ENCODE data around the gene RBBP8NL.

The RBBP8NL gene

DNA sequence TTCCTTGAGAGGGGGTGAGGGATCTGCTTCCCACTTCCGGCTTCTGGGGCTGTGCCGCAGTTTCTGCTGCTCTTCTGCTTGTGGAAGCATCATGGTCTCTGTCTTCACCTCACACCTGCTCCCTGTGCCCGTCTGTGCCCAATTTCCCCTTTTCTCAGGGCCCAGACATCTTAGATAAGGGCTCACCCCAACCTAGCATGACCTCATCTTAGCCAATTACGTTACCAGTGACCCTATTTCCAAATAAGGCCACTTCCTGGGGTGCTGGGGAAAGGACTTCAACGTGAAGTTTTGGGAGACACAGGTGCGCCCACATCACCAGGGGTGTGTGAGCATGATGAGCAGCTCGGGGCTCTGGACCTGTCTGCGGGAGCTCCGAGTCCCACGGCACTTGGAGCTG is 20.7 kb upstream of the RBBP8NL start:
- no peaks in the 10 kb centered on the region for H3K9me3 ChIP-seq (ENCODE audit: control insufficient read depth, low read length)
- H3K4me3 ChIP-seq (ENCODE audit: low read length), result no peak overlapping the region
- H3K27me3 ChIP-seq (ENCODE audit: control insufficient read depth, insufficient read depth, low read length), result peaks cover 19% of the 10 kb centered on the region
- no peaks in the 10 kb centered on the region for H3K36me3 ChIP-seq (ENCODE audit: control insufficient read depth, insufficient read depth, low read length)
- H3K4me1 ChIP-seq (ENCODE audit: control insufficient read depth, insufficient read depth, low read length), result peaks cover 5% of the 10 kb centered on the region
- no peak overlapping the region for H3K9ac ChIP-seq (ENCODE audit: low read length)

DNA sequence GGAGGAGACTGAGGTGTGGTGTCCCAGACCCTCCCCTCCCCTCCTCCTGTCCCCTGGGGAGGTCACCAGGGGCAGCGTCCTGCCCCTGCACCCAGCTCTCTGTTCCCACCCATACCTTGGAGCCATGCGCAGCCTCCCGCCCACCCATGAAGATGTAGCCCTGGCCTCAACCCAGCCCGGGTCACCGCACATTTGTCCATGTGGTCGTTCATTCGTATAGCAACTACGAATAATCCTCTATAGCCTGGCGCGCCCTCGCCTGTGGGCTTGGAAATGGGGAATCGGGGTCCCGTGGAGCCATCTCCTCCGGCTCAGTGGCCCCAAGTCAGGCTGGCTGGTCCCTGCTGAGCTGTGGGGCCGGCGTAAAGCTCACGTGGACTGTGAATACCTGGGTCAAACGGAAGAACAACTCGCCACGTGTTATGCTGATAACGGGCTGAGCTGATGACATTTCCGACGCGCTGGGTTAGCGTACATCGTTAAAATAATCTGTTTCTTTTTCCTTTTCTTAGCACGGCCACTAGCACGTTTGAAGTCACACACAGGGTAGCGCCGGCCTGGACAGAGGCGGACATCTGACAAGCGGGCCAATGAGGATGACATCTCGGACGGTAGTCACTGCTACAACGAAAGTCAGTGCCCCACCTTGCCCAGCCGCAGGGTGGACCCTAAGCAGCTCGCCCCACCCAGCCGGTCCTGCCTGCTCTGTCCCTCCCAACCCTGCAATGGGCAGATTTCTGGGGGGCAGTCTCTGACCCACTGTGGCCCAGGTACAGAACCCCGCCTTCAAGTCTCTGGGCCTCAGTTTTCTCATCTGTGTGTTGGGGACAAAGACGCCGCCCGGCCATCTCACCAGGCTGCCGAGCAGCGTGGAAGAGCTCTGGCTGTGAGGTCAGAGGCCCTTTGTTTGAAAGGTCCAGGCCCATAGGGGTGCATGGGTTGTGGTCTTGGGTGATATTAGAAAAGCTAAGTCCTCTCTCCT is 19.8 kb upstream of the RBBP8NL start:
- H3K27me3 ChIP-seq (ENCODE audit: control insufficient read depth, insufficient read depth, low read length), result peaks cover 10% of the 10 kb centered on the region
- no peaks in the 10 kb centered on the region for H3K4me1 ChIP-seq (ENCODE audit: control insufficient read depth, insufficient read depth, low read length)
- H3K9me3 ChIP-seq (ENCODE audit: control insufficient read depth, low read length), result no peaks in the 10 kb centered on the region
- H3K4me3 ChIP-seq (ENCODE audit: low read length), result no peak overlapping the region
- no peak overlapping the region for H3K9ac ChIP-seq (ENCODE audit: low read length)
- no peaks in the 10 kb centered on the region for H3K36me3 ChIP-seq (ENCODE audit: control insufficient read depth, insufficient read depth, low read length)

DNA sequence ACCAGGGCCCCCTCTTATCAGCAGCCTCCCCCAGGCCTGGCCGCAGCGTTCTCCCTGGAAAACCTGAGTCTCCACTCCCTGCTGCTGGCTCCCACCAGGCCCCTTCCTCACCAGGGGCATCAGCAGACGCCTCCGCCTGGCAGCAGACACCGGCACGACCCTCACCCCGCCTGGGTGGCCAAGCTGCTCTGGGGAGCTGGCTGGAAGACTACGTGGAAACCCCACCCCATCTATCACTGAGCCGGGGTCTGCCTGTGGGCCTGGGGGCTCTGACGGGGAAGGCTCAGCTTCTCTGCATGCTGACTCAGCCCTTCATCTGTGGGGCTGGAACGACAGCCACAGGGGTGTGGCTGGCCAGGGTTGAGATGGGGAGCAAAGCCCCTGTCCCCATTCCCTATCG is 19.1 kb upstream of the RBBP8NL start:
- Histone ChIP-seq H3K36me3 (ENCODE audit: control insufficient read depth, insufficient read depth, low read length) (no peaks in the 10 kb centered on the region), H3K27me3 (ENCODE audit: control insufficient read depth, insufficient read depth, low read length) (peaks cover 7% of the 10 kb centered on the region), H3K9me3 (ENCODE audit: control insufficient read depth, low read length) (no peaks in the 10 kb centered on the region), H3K9ac (ENCODE audit: low read length) (no peak overlapping the region), H3K4me3 (ENCODE audit: low read length) (no peak overlapping the region), H3K4me1 (ENCODE audit: control insufficient read depth, insufficient read depth, low read length) (no peaks in the 10 kb centered on the region)

DNA sequence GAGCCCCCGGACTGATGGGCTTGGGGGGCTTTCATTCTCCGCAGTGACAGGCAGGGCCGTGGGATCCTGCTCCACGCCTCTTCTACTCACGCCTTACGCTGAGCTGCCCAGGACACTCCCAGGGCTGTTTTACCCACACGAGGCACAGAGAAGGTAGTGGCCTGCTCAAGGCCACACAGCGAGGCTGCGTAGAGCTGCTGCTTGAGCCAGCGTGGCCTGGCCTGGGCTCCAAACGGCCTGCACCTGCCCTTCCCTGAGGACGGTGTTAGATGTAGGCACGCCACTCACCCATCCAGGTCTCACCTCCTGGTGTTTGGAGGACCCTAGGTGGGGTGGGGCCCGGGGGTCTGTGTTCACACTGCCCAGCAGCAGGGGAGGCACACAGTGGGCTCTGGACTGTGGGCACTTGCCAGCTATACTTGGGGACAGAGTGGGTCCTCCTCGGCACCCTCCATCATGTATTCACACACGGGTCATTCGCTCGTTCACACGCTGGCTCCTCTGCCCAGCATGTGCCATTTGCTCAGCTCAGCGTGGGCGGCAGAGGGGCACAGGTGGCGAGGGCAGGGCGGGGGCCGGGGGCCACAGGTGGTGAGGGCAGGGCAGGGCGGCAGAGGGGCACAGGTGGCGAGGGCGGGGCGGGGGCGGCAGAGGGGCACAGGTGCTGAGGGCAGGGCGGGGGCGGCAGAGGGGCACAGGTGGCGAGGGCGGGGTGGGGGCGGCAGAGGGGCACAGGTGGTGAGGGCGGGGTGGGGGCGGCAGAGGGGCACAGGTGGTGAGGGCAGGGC is 18.4 kb upstream of the RBBP8NL start:
- Histone ChIP-seq H3K27me3 (ENCODE audit: control insufficient read depth, insufficient read depth, low read length) (peaks cover 7% of the 10 kb centered on the region), H3K9ac (ENCODE audit: low read length) (no peak overlapping the region), H3K4me1 (ENCODE audit: control insufficient read depth, insufficient read depth, low read length) (no peaks in the 10 kb centered on the region), H3K36me3 (ENCODE audit: control insufficient read depth, insufficient read depth, low read length) (no peaks in the 10 kb centered on the region), H3K4me3 (ENCODE audit: low read length) (no peak overlapping the region), H3K9me3 (ENCODE audit: control insufficient read depth, low read length) (no peaks in the 10 kb centered on the region)

DNA sequence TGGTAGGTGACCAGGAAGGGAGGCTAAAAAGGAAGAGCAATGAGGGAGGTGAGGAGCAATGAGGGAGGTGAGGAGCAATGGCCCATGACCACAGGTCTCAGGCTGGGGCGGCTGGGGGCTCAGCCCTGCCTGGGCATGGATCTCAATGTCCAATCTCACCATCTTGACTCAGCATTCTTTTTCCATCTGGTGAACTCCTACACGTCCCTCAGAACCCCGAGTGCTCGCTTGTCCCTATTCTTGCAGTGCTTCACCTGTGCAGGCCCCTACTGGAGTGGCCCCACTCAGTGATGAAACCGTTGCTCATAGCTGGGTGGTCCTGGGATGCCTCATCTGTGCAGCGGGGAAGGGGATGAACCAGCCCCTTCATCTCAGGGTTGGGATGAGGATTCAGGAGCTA is 16.9 kb upstream of the RBBP8NL start:
- H3K27me3 ChIP-seq (ENCODE audit: control insufficient read depth, insufficient read depth, low read length), result peaks cover 3% of the 10 kb centered on the region
- H3K9ac ChIP-seq (ENCODE audit: low read length), result no peak overlapping the region
- H3K36me3 ChIP-seq (ENCODE audit: control insufficient read depth, insufficient read depth, low read length), result no peaks in the 10 kb centered on the region
- no peak overlapping the region for H3K4me3 ChIP-seq (ENCODE audit: low read length)
- no peaks in the 10 kb centered on the region for H3K9me3 ChIP-seq (ENCODE audit: control insufficient read depth, low read length)
- H3K4me1 ChIP-seq (ENCODE audit: control insufficient read depth, insufficient read depth, low read length), result no peaks in the 10 kb centered on the region

DNA sequence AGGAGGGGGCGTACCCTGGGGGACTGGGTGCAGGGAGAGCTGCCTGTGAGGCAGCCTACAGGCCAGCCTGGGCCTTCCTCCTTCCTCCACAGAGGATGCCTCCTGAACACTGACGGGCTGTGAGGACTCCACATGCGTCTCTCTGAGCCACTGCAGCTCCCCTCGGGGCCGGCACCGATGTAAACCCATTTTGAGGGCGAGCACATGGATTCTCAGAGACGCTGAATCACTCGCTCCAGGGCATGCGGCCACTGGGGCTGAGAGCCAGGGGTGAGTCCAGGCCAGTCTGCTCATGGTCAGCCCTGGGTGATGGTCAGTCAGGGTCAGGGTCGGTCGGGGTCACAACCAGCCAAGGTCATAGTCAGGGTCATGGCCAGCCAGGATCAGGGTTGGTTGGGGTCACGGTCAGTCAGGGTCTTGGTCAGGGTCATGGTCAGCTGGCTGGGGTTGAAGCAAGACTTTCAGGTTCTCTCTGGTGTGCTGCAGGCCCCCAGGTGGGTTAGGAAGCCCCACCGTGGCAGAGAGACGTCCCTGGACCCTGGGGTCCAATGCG is 14.7 kb upstream of the RBBP8NL start:
- Histone ChIP-seq H3K27me3 (ENCODE audit: control insufficient read depth, insufficient read depth, low read length) (no peaks in the 10 kb centered on the region), H3K4me3 (ENCODE audit: low read length) (no peak overlapping the region), H3K4me1 (ENCODE audit: control insufficient read depth, insufficient read depth, low read length) (no peaks in the 10 kb centered on the region), H3K9ac (ENCODE audit: low read length) (no peak overlapping the region), H3K9me3 (ENCODE audit: control insufficient read depth, low read length) (no peaks in the 10 kb centered on the region), H3K36me3 (ENCODE audit: control insufficient read depth, insufficient read depth, low read length) (no peaks in the 10 kb centered on the region)

DNA sequence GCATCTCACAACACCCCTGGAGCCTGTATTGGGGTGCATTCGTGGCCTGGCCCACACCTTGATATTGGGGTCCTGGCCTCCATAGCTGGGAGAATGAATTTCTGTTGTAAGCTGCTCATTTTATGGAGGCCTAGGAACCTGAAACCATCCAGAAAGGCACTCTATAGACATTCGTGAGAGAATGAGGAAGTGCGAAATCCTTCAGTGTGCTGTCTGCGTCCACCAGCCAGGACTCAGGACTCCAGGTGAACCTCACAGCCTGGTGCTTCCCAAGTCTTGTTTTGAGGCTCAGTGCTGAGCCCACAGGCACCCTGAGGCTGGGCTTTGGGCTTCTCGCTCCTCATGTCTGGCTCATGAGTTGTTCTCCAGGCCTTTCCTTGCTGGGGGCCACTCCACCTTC is 11.9 kb upstream of the RBBP8NL start:
- peaks cover 4% of the 10 kb centered on the region for H3K4me1 ChIP-seq (ENCODE audit: control insufficient read depth, insufficient read depth, low read length)
- no peaks in the 10 kb centered on the region for H3K9me3 ChIP-seq (ENCODE audit: control insufficient read depth, low read length)
- H3K4me3 ChIP-seq (ENCODE audit: low read length), result no peak overlapping the region
- no peaks in the 10 kb centered on the region for H3K36me3 ChIP-seq (ENCODE audit: control insufficient read depth, insufficient read depth, low read length)
- H3K9ac ChIP-seq (ENCODE audit: low read length), result no peak overlapping the region
- peaks cover 14% of the 10 kb centered on the region for H3K27me3 ChIP-seq (ENCODE audit: control insufficient read depth, insufficient read depth, low read length)

DNA sequence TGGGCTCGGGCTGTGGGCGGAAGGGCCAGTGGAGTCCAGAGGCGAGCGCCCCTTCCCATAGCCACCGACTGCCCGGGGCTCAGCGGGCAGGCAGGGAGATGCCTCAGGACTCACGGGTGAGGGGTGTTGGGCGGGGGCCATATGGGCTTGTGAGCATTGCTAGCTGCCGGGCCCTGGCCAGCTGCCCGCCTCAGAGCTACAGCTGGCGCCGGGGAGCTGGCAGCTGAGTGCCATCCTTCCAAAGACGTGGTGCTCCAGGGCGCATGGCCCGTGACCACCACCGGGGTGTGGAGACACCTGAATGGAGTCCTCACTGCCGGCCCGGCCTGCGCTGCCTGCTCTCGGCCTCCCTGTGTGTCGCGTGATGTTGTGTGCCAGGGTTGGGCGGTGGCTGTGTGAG is 10.6 kb upstream of the RBBP8NL start:
- H3K4me1 ChIP-seq (ENCODE audit: control insufficient read depth, insufficient read depth, low read length), result peaks cover 14% of the 10 kb centered on the region
- no peaks in the 10 kb centered on the region for H3K9me3 ChIP-seq (ENCODE audit: control insufficient read depth, low read length)
- H3K9ac ChIP-seq (ENCODE audit: low read length), result no peak overlapping the region
- H3K36me3 ChIP-seq (ENCODE audit: control insufficient read depth, insufficient read depth, low read length), result no peaks in the 10 kb centered on the region
- no peak overlapping the region for H3K4me3 ChIP-seq (ENCODE audit: low read length)
- peaks cover 15% of the 10 kb centered on the region for H3K27me3 ChIP-seq (ENCODE audit: control insufficient read depth, insufficient read depth, low read length)

DNA sequence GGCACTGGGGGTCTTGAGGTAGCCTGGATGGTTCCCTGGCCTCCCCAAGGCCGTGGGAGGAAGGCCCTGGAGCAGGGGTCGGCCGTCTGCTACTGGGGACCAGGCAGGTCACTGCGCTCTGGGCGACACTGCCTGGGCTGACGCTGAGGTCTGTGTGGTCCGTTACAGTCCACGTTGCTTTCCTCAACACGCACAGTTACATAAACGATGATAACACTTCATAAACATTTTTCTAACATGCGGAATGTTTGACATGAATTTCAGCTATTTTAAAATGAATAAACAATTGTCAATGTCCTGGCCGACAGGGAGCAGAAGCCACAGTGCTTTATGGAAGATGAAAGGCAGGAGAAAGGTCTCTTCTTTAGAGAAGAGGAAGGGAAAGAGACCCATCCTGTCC is 10.2 kb upstream of the RBBP8NL start:
- H3K27me3 ChIP-seq (ENCODE audit: control insufficient read depth, insufficient read depth, low read length), result peaks cover 17% of the 10 kb centered on the region
- H3K4me1 ChIP-seq (ENCODE audit: control insufficient read depth, insufficient read depth, low read length), result peaks cover 14% of the 10 kb centered on the region
- H3K9me3 ChIP-seq (ENCODE audit: control insufficient read depth, low read length), result no peaks in the 10 kb centered on the region
- no peak overlapping the region for H3K9ac ChIP-seq (ENCODE audit: low read length)
- no peak overlapping the region for H3K4me3 ChIP-seq (ENCODE audit: low read length)
- no peaks in the 10 kb centered on the region for H3K36me3 ChIP-seq (ENCODE audit: control insufficient read depth, insufficient read depth, low read length)

DNA sequence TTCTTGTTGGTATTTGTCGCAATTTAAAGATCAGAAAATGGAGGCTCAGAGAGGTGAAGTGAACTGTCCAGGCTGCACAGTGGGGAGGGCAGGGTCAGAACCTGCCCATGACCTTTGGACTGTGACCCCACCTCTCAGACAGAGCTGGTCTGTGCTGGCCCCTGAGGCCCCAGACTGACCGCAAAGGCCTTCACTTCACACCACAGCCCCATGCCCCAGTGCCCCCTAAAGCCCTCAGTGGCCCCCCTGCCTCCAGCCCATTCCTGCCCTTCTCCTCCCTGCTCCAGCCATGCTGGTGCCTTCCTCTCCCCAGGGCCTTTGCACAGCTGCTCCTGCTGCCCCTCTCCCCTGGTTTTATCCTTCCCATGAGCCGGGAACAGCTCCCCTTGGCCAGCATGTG is 9.4 kb upstream of the RBBP8NL start:
- peaks cover 17% of the 10 kb centered on the region for H3K27me3 ChIP-seq (ENCODE audit: control insufficient read depth, insufficient read depth, low read length)

DNA sequence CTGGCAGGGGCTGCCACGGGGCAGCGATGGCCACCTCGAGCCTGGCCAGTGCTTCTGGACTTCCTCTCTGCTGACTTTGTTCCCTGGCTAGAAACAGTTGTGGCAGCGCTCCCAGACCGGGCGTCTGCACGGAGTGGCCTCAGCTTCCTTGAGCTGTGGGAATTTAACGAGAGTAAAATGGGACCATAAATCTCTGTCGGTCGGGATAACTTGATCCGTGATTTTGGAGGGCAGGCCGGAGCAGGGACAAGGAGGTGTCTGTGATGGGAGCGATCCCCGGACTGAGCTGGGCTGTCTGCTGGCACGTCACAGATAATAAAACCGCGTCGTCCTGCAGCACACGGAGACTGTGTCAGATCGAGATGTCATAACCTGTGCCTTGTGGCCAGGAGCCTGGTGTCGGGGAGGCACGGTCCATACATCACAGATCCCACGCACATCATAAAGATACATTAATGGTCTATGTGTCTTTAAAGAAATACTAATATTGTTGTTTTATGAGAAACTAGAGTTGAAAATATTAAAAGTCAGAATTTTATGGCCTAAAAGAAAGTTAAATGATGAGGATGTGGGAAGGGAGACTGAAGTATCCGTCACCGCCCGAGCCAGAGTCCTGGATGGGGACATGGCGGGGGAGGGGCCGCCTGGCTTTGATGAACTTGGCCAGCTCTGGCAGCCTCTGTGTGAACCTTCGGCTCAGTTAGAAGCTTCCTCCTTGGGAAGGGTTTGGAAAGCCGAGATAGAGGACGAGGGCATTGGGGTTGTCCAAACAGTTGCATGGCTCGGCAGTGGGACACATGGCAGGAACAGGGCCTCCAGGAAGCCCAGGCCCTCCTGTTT is 6.5 kb upstream of the RBBP8NL start:
- H3K27me3 ChIP-seq (ENCODE audit: control insufficient read depth, insufficient read depth, low read length), result peaks cover 17% of the 10 kb centered on the region
- no peak overlapping the region for H3K4me3 ChIP-seq (ENCODE audit: low read length)
- H3K9ac ChIP-seq (ENCODE audit: low read length), result no peak overlapping the region
- no peaks in the 10 kb centered on the region for H3K9me3 ChIP-seq (ENCODE audit: control insufficient read depth, low read length)
- no peaks in the 10 kb centered on the region for H3K36me3 ChIP-seq (ENCODE audit: control insufficient read depth, insufficient read depth, low read length)
- H3K4me1 ChIP-seq (ENCODE audit: control insufficient read depth, insufficient read depth, low read length), result peaks cover 33% of the 10 kb centered on the region

More for the DNA sequence above, 9.4 kb upstream of the RBBP8NL start:
- no peak overlapping the region for H3K4me3 ChIP-seq (ENCODE audit: low read length)
- H3K36me3 ChIP-seq (ENCODE audit: control insufficient read depth, insufficient read depth, low read length), result no peaks in the 10 kb centered on the region
- no peak overlapping the region for H3K9ac ChIP-seq (ENCODE audit: low read length)
- H3K4me1 ChIP-seq (ENCODE audit: control insufficient read depth, insufficient read depth, low read length), result peaks cover 14% of the 10 kb centered on the region
- H3K9me3 ChIP-seq (ENCODE audit: control insufficient read depth, low read length), result no peaks in the 10 kb centered on the region
